GM18873 (cell line): ENCODE results near the gene HNRNPLL.

ENCODE experiments used
- ATAC-seq: cut with Tn5 transposase; IDR thresholded peaks from one replicate; pipeline ENCODE4 v1.9.1; 2021; ENCODE audit warnings: mild to moderate bottlenecking, moderate library complexity, moderate number of reproducible peaks; ENCODE audit not compliant: unreplicated experiment, low FRiP score

HNRNPLL gene

GRCh38 chr2:38598200-38598990 lies 4.3 kb downstream of the HNRNPLL start:
- no peak for ATAC-seq

DNA sequence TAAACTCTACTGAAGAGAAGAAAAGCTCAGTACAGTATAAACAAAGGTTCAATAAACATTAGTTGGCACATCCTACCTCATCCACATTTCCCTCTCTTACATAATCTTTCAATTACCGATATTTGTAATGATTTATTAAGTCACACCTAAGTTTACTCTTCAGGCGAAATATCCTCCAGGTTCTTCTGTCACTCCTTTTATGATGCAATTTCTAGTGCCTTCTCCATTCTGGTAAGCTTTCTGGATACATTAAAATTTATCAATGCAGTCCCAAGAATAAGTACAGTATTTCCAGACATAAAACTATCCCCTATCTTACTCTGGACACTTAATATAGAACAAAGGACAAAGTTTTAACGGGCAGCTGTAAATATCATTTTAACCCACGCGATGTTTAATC lies 5.6 kb downstream of the HNRNPLL start:
- ATAC-seq = no peak

DNA sequence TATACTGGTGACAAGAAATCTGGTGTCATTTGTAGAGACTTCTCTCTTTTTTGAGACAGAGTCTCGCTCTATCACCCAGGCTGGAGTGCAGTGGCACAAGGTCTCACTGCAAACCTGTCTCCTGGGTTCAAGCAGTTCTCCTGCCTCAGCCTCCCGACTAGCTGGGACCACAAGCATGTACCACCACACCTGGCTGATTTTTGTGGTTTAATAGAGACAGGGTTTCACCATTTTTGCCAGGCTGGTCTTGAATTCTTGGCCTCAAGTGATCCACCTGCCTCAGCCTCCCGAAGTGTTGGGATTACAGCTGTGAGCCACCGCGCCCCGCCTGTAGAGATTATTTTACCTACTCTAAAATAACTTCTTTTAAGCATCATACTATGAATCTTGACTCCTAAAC lies 6.5 kb downstream of the HNRNPLL start:
- ATAC-seq = no peak

DNA sequence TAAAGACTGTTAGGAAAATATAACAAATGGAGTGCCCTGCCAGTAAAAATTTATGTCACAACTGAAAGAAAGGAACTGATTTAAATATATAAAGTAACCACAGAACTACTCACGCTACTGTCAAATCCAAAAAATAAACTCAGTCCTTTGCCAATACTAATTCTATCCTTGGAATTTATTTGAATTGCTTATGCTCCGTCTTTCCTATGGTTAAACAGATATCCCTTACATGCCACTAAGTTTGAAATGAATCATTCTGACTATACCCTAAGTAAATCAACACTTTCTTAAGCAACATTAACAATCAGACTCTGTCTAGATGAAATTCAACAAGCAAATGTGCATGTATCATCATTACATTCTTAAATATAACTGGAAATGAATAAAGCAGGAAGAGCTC lies 9.8 kb downstream of the HNRNPLL start:
- ATAC-seq = no peak

GRCh38 chr2:38591152-38591551 lies 11.6 kb downstream of the HNRNPLL start:
- no peak for ATAC-seq

- ATAC-seq = no peak
Observed at GRCh38 chr2:38590053-38590452, 12.7 kb downstream of the HNRNPLL start.

- no peak for ATAC-seq
Observed at GRCh38 chr2:38586931-38587330, 15.8 kb downstream of the HNRNPLL start.

- no peak for ATAC-seq
Observed at GRCh38 chr2:38584881-38585280, 17.8 kb downstream of the HNRNPLL start.

DNA sequence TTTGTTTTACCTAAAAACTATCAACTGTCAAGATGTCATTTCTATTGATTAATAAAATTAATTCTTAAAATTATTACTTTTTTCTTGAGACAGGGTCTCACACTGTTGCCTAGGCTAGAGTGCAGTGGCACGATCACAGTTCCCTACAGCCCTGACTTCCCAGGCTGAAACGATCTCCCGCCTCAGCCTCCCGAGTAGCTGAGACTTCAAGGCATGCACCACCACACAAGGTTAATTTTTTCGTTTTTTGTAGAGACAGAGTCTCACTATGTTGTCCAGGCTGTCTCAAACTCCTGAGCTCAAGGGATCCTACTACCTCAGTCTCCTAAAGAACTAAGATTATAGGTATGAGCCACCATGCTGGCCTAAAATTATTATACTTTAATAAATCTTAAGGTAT lies 18.7 kb downstream of the HNRNPLL start:
- ATAC-seq = no peak

DNA sequence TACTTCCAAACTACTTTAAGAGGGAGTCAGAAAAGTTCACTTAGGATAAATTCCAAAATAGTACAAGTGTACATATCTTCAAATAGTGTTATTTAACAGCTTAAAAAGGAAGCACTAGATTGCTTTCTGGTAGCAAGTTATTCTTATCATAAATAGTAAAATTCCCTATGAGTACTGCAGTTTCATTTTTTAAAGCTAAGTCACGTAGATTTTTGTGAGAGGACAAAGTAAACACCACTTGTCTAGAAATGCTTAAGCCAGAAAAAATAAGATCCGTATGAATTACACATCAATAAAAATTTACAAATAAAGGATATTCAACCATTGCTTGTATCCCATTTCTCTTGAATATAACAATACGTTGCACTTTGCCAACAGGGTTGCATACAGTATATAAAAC lies 19.2 kb downstream of the HNRNPLL start:
- no peak for ATAC-seq

- ATAC-seq = no peak
Observed at GRCh38 chr2:38581193-38582147, 21.3 kb downstream of the HNRNPLL start.

- ATAC-seq = no peak
Observed at GRCh38 chr2:38580115-38580636, 22.6 kb downstream of the HNRNPLL start.

DNA sequence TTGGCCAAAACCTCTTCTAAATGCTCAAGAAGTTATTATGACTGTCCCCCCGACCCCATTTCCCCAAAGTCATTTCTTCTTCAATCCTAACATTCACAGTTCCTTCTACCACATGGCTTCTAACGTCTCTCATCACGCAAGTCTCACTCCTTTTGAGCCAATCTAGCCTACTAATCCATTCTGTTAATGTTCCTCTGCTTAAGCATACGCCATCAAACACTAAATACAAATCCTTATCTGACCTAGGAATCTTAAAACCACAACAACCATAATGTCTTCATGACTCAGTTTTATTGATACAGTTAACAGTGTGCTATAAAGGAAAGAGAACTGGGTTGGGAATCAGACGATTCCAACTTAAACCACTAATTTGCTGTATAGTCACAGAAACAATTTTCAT lies 23.9 kb downstream of the HNRNPLL start:
- ATAC-seq = no peak

DNA sequence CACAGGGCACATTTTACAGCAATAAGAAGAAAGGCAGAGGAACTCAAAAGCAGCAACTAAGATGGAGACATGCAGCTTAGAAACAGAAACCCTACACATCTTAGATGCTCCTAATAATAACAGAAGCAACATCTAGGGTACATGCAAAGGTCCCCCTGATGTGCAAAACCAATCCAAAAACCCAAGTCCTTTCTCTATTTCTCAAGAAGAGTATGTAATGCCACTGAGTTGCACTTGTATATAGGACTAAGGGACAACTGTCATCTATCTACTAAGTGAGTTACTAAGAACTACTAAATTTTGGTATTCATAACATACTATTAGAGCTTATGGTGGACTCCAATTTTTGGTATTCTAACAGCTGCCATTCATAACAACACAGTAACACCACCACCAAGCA lies 28.4 kb downstream of the HNRNPLL start:
- ATAC-seq = no peak

DNA sequence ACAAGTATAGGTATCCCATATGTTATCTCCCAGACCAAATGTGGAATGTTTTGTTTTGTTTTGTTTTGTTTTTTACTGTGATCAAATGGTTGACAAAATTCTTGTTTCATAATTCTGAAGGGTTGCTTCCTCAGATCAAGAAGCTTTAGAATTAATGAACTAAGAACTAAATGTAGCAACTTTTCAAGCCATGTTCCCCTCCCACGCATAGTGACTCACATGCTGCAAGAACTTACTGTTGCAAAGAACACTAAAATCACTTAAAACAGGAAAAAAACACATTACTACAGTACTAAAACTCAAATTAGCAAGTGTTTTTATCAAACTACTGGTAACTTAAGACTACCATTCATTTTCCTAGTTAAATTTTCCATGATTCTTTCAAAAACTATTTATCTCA lies 30.6 kb downstream of the HNRNPLL start:
- no peak for ATAC-seq

- no peak for ATAC-seq
Observed at GRCh38 chr2:38571193-38571592, 31.5 kb downstream of the HNRNPLL start.

GRCh38 chr2:38568724-38569436 lies 33.8 kb downstream of the HNRNPLL start:
- ATAC-seq = no peak

DNA sequence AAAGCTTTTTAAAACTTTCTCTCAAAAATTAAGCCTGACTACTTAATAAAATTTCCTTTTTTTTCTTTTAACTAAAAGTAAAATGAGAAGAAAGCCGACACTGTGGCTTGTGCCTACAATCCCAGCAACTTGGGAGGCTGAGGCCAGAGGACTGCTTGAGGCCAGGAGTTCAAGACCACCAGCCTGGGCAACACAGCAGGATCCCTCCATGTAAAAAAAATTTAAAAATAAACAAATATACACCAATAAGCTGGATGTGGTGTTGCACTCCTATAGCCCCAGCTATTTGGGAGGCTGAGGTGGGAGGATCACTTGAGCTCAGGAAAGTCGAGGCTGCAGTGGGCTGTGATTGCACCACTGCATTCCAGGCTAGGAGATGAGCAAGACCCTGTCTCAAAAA lies 37.4 kb downstream of the HNRNPLL start:
- no peak for ATAC-seq

DNA sequence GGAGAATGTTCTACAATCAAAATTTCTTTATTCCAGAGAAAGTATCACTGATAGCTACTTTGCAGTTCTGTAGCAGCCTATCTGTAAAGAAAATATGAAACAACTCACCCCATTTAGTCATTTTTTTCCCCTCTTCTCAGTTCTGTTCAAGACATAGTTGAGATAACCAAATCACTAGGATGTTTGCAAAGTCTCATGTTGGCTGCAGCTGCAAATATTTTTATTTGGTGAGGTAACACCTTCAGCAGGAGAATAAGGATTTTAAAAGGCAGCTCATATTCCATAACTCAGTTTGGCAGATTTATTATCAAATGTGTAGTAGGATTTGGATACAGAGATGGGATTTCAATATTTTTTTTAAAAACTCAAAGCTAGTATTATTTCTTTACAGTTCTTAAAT lies 41.0 kb downstream of the HNRNPLL start:
- ATAC-seq = no peak

DNA sequence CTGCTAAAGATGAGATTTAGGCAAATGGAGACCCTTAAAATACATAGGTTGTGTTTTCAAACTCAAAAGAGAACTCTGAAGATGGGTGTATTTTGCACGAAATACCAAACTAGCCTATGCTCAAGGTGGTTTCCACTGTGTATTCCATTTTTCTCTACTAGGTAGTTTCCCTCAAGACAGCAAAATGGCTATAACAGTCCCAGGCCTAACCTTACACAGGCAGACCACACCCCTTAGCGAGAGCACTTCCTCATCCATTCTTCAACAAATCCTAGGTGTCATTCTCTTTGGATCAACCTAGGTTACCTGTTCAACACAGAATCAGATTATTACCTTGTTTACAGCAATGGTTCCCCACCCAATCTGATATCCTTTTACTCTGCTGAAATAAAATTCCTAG lies 42.6 kb downstream of the HNRNPLL start:
- ATAC-seq = no peak

DNA sequence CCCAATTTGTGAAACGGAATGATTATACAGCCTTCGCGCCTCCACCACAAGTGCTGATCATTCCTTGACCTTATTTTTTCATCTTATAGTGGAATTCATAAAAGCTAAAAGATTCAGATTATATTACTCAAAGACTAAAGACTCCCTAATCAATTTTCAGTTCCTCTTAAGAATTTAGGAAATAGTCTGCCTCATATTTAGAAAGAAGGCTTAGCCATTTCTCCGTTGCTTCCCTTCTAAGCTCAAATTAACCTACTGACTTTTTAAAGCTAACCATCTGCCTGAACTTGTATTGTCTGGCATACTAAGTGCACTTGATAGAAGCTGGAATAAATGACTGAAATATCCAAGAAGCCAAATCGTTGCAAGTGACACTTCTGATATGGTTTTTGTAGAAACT lies 44.7 kb downstream of the HNRNPLL start:
- ATAC-seq = no peak
